ENCODE data around the gene SELENOO. TPM values are rescaled to one million over a fixed set of nuclear protein-coding genes. Genes with fewer than 3 reads are reported as not detected.
A peak's percentile ranks its signal among the peaks of the same experiment; 100 is the strongest.

The SELENOO gene
- total and polyA plus RNA-seq, 2 experiments from 2014 or later = 31.6 to 37.7 TPM

DNA sequence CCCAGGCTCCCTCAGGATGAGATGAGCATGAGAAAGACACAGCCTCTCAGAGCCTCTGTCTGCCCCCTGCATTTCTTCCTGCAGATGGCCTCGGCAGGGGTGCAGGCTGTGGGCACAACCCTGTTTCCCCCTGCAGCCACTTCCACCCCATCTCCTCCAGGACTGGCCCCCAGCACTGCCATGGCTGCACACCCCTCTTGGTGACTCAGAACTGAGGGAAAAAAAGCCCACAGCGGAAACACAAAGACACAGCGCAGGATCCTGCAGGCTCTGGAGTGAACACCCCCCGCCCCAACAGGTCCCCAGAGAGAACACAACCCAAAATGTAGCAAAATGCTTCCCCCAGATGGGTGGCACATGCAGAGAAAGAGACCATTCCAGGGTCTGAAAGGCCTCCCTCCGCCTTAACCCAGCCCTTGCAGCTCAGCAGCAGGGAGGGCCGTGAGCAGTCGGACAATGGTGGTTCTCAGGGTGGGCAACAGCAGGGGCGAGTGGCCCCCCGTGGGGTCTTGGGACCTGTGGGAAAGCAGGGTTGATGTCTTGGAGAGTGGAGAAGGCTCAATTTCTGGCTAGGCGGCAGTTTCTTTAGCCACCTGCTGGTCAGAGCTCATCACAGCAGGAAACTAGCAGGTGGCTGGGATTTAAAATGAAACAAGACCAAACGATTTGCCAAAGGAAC, 36.1 kb downstream of the SELENOO start:
- Histone ChIP-seq H3K4me3 (no peak overlapping the region), H2AFZ (no peak overlapping the region), H3K27me3 (no peaks in the 10 kb centered on the region), H3K4me2 (no peak overlapping the region), H3K9me3 (ENCODE audit: low read depth) (no peaks in the 10 kb centered on the region), H3K4me1 (ENCODE audit: insufficient read depth) (peaks cover 7% of the 10 kb centered on the region), H3K79me2 (peaks cover 42% of the 10 kb centered on the region), H3K9me2 (replicated peaks; ENCODE audit: insufficient read depth) (no peaks in the 10 kb centered on the region), H3K36me3 (replicated peaks; ENCODE audit: insufficient read depth, low read depth) (no peaks in the 10 kb centered on the region), H3K27ac (no peak overlapping the region), H4K20me1 (ENCODE audit: insufficient read depth, poor library complexity, severe bottlenecking) (peaks cover 9% of the 10 kb centered on the region)
- WGBS (ENCODE audit: low lambda C conversion rate, missing lambda C conversion rate) = 78% methylated on average over 11 of the region's 11 CpGs
- DNase-seq (ENCODE audit: low spot score) = no peak
- TF ChIP-seq, protein P1, sequence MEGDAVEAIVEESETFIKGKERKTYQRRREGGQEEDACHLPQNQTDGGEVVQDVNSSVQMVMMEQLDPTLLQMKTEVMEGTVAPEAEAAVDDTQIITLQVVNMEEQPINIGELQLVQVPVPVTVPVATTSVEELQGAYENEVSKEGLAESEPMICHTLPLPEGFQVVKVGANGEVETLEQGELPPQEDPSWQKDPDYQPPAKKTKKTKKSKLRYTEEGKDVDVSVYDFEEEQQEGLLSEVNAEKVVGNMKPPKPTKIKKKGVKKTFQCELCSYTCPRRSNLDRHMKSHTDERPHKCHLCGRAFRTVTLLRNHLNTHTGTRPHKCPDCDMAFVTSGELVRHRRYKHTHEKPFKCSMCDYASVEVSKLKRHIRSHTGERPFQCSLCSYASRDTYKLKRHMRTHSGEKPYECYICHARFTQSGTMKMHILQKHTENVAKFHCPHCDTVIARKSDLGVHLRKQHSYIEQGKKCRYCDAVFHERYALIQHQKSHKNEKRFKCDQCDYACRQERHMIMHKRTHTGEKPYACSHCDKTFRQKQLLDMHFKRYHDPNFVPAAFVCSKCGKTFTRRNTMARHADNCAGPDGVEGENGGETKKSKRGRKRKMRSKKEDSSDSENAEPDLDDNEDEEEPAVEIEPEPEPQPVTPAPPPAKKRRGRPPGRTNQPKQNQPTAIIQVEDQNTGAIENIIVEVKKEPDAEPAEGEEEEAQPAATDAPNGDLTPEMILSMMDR (IDR thresholded peaks at IDR 0.05; ENCODE audit: poor library complexity) = peak; percentile 42
- no peak for TF ChIP-seq EZH2phosphoT487 (IDR thresholded peaks at IDR 0.05; ENCODE audit: low read depth, severe bottlenecking, unreplicated experiment)
- no peak for TF ChIP-seq EZH2 (IDR thresholded peaks at IDR 0.05; ENCODE audit: borderline replicate concordance)

DNA sequence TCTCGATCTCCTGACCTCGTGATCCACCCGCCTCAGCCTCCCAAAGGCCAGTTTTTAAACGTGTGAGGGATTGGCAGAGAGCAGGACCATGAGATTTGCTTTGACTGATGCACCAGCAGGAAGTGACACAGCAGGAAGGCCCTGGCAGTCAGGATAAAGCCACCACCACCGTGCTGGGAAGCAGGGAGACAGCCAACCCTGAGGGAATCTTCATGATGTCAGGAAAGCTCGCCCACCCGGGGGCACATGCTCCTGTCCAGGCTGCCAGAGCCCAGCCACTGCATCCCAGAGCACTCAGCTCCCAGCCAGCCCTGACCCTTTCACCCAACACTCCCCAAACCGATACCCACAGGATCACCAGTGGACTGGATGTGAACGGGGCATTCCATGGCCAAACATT, 37.9 kb downstream of the SELENOO start:
- TF ChIP-seq, protein P1 (IDR thresholded peaks at IDR 0.05; ENCODE audit: poor library complexity) = no peak
- TF ChIP-seq EZH2 (IDR thresholded peaks at IDR 0.05; ENCODE audit: borderline replicate concordance) (no peak), EZH2phosphoT487 (IDR thresholded peaks at IDR 0.05; ENCODE audit: low read depth, severe bottlenecking, unreplicated experiment) (no peak)
- Histone ChIP-seq H3K79me2 (peaks cover 61% of the 10 kb centered on the region), H3K4me1 (ENCODE audit: insufficient read depth) (peaks cover 21% of the 10 kb centered on the region), H4K20me1 (ENCODE audit: insufficient read depth, poor library complexity, severe bottlenecking) (peaks cover 15% of the 10 kb centered on the region), H3K9me2 (replicated peaks; ENCODE audit: insufficient read depth) (no peaks in the 10 kb centered on the region), H3K27me3 (no peaks in the 10 kb centered on the region), H3K4me3 (no peak overlapping the region), H3K4me2 (no peak overlapping the region), H3K36me3 (replicated peaks; ENCODE audit: insufficient read depth, low read depth) (no peaks in the 10 kb centered on the region), H3K9me3 (ENCODE audit: low read depth) (no peaks in the 10 kb centered on the region), H2AFZ (no peak overlapping the region), H3K27ac (no peak overlapping the region)
- DNase-seq (ENCODE audit: low spot score) = no peak
- WGBS (ENCODE audit: low lambda C conversion rate, missing lambda C conversion rate) = 94% methylated on average over 9 of the region's 9 CpGs

DNA sequence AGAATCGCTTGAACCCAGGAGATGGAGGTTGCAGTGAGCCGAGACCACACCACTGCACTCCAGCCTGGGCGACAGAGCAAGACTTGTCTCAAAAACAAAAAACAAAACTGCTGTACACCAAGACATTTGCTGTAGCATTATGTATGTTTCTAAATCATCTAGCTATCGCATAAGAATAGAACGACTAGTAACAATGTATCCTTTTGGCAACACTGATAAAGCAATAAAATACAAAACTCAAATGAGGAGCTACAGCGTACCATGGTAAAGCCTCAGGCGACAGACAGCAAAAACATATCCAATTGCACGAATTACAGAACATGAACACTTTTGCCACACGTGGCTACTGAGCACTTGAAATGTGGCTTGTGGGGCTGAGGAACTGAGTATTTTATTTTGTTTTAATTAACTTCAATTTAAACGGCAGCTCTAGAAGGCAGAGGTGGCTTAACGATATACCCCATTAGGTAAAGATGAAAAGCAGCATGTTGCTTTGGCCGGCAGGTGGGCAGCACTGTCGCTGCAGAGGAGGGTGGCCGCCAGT, 41.7 kb downstream of the SELENOO start:
- H4K20me1 ChIP-seq (ENCODE audit: insufficient read depth, poor library complexity, severe bottlenecking) = peaks cover 15% of the 10 kb centered on the region
- H3K4me2 ChIP-seq = peak overlapping the region; percentile 95
- peaks cover 83% of the 10 kb centered on the region for H3K79me2 ChIP-seq
- H3K4me3 ChIP-seq = peak overlapping the region; percentile 16
- H3K36me3 ChIP-seq (replicated peaks; ENCODE audit: insufficient read depth, low read depth) = no peaks in the 10 kb centered on the region
- DNase-seq (ENCODE audit: low spot score) = no peak
- H3K27ac ChIP-seq = no peak overlapping the region
- H3K9me2 ChIP-seq (replicated peaks; ENCODE audit: insufficient read depth) = no peaks in the 10 kb centered on the region
- H2AFZ ChIP-seq = no peak overlapping the region
- no peaks in the 10 kb centered on the region for H3K27me3 ChIP-seq
- H3K4me1 ChIP-seq (ENCODE audit: insufficient read depth) = peaks cover 28% of the 10 kb centered on the region
- no peak for TF ChIP-seq EZH2 (IDR thresholded peaks at IDR 0.05; ENCODE audit: borderline replicate concordance)
- TF ChIP-seq, protein P1 (IDR thresholded peaks at IDR 0.05; ENCODE audit: poor library complexity) = no peak
- no peak for TF ChIP-seq EZH2phosphoT487 (IDR thresholded peaks at IDR 0.05; ENCODE audit: low read depth, severe bottlenecking, unreplicated experiment)
- no peaks in the 10 kb centered on the region for H3K9me3 ChIP-seq (ENCODE audit: low read depth)
- WGBS (ENCODE audit: low lambda C conversion rate, missing lambda C conversion rate) = 82% methylated on average over 14 of the region's 14 CpGs

Data from hepatocyte (in vitro differentiated cells).